ENCODE measurements around the gene NUB1.
"Not testable (repeated sequence)": the region's sequence is repeated elsewhere in the genome, so short reads cannot be mapped to it uniquely, and the experiment has no call there.

The NUB1 gene

DNA sequence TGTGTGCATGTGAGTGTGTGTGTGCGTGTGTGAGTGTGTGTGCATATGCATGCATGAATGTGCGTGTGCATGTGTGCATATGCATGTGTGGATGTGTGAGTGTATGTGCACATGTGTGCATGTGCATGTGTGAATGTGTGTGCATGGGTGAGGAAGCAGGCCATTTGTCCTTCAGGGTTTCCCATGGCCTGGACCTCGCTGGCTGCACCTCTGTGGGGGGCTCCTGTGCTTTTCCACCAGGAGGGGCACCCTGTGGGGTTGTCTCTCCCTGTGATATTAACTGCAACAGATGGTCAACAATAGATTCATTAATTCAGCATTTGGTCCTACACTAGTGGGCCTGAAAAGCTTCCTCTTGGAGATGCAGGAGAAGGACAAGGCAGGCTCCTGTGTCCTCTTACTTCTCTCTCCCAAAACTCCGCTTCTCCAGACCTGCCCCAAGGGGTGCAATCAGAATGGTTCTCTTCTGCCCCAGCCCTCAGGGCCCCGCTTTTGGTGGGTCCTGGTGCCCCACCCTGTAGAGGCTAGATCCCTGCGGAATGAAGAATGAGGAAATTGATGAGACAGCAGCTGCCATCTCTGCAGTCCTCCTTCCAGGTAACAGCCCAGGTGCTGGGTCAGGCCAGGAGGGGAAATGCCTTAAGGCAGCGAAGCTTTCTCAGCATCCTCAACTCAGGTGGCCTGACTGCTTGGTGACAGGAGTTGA is 41.5 kb upstream of the NUB1 start:
- TF ChIP-seq, protein P1, sequence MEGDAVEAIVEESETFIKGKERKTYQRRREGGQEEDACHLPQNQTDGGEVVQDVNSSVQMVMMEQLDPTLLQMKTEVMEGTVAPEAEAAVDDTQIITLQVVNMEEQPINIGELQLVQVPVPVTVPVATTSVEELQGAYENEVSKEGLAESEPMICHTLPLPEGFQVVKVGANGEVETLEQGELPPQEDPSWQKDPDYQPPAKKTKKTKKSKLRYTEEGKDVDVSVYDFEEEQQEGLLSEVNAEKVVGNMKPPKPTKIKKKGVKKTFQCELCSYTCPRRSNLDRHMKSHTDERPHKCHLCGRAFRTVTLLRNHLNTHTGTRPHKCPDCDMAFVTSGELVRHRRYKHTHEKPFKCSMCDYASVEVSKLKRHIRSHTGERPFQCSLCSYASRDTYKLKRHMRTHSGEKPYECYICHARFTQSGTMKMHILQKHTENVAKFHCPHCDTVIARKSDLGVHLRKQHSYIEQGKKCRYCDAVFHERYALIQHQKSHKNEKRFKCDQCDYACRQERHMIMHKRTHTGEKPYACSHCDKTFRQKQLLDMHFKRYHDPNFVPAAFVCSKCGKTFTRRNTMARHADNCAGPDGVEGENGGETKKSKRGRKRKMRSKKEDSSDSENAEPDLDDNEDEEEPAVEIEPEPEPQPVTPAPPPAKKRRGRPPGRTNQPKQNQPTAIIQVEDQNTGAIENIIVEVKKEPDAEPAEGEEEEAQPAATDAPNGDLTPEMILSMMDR (IDR thresholded peaks at IDR 0.05; ENCODE audit: borderline replicate concordance, control extremely low read depth, extremely low read depth, insufficient read depth, missing control alignments): no peak
- in situ Hi-C loops (cut with MboI; ENCODE audit: low sequenced_read_pairs, unreplicated experiment): no loop called here
- DNase-seq (ENCODE audit: low spot score): no peak

DNA sequence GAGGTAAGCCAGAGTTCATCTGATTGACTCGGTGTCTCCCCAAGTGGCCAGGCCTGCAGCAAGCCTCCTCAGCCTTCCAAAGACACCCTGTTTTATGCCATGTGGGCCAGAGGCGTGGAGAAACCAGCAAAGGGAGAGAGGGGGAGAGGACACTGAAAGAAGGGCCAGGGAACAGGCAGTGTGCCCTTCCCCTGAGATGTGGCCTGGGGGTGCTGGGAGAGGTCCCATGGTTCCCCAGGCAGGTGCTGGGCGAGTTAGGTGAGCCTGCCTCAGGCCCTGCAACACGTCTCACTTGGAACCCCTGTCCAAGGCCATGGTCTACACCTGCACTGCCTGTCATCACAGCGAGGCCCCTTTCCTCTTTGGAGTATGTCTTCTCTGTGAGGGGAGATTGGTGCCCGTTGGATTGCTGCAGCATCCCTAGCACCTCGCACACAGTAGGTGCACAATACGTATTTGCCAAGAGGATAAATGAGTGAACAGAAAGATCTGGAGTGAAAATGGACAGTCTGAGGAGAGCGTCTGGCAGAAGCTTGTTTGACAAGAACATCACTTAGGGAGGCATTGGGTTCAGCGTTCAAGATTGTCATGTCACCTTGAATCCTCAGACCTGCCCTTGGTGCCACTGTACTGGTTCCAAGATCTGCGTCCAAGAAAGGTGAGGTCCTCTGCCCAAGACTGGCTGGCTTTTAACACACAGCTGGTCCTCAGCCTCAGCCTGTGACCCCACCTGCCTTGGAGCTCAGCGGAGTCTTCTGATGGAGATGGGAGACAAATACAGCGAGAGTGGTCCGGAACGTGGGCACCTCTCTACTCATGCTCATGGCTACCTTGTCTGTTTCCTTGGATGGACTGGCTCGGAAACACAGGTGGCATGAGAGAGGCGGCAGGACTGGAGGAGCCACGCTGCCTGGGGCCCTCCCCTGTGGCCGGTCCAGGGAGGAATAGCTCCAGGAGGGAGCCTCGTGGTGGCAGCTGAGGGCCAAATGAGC is 39.8 kb upstream of the NUB1 start:
- in situ Hi-C loops (cut with MboI; ENCODE audit: low sequenced_read_pairs, unreplicated experiment): no loop called here
- DNase-seq (ENCODE audit: low spot score): no peak
- TF ChIP-seq, protein P1 (IDR thresholded peaks at IDR 0.05; ENCODE audit: borderline replicate concordance, control extremely low read depth, extremely low read depth, insufficient read depth, missing control alignments): no peak

DNA sequence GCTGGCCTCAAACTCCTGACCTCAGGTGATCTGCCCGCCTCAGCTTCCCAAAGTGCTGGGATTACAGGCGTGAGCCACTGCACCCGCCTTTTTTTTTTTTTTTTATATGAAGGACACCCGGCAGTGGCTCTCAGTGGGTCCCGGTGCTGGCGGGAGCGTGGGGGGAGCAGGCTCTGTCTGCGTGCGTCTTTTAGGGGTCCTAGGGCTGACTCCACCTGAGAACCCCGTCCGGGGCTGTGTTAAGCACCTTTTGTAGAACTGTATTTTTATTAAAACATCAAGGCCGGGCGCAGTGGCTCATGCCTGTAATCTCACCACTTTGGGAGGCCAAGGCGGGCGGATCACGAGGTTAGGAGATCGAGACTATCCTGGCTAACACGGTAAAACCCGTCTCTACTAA is 37.4 kb upstream of the NUB1 start:
- DNase-seq (ENCODE audit: low spot score); in situ Hi-C loops (cut with MboI; ENCODE audit: low sequenced_read_pairs, unreplicated experiment): not testable (repeated sequence)

DNA sequence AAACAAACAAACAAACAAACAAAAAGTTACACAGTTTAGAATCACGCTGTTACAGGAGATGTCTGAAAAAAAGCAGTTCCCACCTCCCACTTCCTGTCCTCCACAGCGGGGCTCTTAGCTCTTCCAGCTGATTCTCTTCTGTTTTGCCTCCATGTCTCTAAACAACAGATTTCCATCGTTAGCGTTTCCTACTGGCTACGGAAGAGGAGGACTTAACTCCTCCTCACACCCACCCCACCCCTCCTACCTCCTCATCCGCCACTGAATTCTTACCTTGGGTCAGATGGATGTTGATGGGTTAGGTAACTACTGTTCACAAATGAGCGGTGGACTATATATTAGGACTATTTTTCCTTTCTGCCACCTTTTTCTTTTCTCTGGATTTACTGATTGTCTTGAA is 36.8 kb upstream of the NUB1 start:
- in situ Hi-C loops (cut with MboI; ENCODE audit: low sequenced_read_pairs, unreplicated experiment): no loop called here

DNA sequence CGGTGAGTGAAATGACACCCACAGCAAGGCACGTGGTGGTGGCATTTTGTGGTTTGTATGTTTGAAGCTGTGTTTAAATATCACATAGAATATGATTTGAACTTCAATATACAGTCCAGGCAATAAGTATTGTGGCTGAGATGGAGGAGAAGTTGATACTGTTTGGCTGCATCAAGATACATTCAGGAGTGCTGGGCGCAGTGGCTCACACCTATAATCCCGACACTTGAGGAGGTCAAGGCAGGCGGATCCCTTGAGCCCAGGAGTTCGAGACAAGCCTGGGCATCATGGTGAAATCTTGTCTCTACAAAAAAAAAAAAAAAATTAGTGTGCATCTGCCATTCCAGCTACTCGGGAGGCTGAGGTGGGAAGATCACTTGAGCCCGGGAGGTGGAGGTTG is 35.2 kb upstream of the NUB1 start:
- TF ChIP-seq, protein P1 (IDR thresholded peaks at IDR 0.05; ENCODE audit: borderline replicate concordance, control extremely low read depth, extremely low read depth, insufficient read depth, missing control alignments): no peak
- DNase-seq (ENCODE audit: low spot score): no peak
- in situ Hi-C loops (cut with MboI; ENCODE audit: low sequenced_read_pairs, unreplicated experiment): no loop called here

More for the DNA sequence above, 36.8 kb upstream of the NUB1 start:
- no peak for DNase-seq (ENCODE audit: low spot score)
- TF ChIP-seq, protein P1 (IDR thresholded peaks at IDR 0.05; ENCODE audit: borderline replicate concordance, control extremely low read depth, extremely low read depth, insufficient read depth, missing control alignments): no peak

DNA sequence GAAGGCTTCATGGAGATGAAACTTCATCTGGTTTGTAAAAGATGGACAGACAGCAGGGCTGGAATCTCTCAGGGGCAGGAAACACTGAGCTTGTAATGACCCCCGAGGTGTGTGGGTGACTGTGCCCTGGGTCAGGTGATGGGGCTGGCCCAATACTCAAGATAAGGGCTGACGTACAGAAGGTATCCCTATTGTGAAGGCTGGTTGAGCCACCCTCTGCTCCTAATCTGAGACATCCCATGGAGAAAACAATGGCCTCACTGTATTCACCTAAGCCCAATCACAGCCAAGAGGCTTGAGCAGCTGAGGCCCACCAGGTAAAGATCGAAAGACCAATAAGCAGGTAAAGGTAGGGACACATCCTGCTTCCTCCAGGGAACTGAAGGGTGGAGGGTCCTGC is 34.8 kb upstream of the NUB1 start:
- DNase-seq (ENCODE audit: low spot score): no peak
- in situ Hi-C loops (cut with MboI; ENCODE audit: low sequenced_read_pairs, unreplicated experiment): no loop called here

More for the DNA sequence above, 34.8 kb upstream of the NUB1 start:
- TF ChIP-seq, protein P1 (IDR thresholded peaks at IDR 0.05; ENCODE audit: borderline replicate concordance, control extremely low read depth, extremely low read depth, insufficient read depth, missing control alignments): no peak

Measured in GM13976 (cell line).